CD14-positive monocyte (primary cell): ENCODE measurements around the gene SLC24A5. TPM values are rescaled to one million over a fixed set of nuclear protein-coding genes. Genes with fewer than 3 reads are reported as not detected.

ENCODE experiments used
- DNase-seq, 3 donors: peaks; one replicate each; pipeline ENCODE4 v3.0.0-alpha.2; 2011 to 2022
- H2AFZ ChIP-seq: 2 replicates; pipeline ENCODE4 v1.6.0; 2012; ENCODE audit warnings: mild to moderate bottlenecking, low read depth, low read length, inconsistent platforms; ENCODE audit not compliant: insufficient read depth, poor library complexity, severe bottlenecking
- H3K27ac ChIP-seq, 2 donors: 1 replicate in 1 of 2; 2 replicates in 1 of 2; pipeline ENCODE4 v1.5.1; 2012 to 2013; ENCODE audit warnings: low read length in 2 of 2, control low read depth in 1 of 2, inconsistent platforms in 1 of 2, low read depth in 1 of 2, mild to moderate bottlenecking in 1 of 2
- H3K27me3 ChIP-seq, 2 donors: one replicate each; pipeline versions ENCODE4 v1.6.0 to v1.6.1; 2011 to 2013; ENCODE audit warnings: low read length in 2 of 2; ENCODE audit not compliant: control insufficient read depth in 2 of 2, insufficient read depth in 2 of 2
- H3K36me3 ChIP-seq, 2 donors: replicated peaks in 1 of 2; 1 replicate in 1 of 2; 2 replicates in 1 of 2; pipeline versions ENCODE4 v1.5.1 to v1.6.1; 2012 to 2013; ENCODE audit warnings: low read length in 2 of 2, control low read depth in 1 of 2, inconsistent platforms in 1 of 2, mild to moderate bottlenecking in 1 of 2; ENCODE audit not compliant: insufficient read depth in 2 of 2, control insufficient read depth in 1 of 2
- H3K4me1 ChIP-seq, 2 donors: 1 replicate in 1 of 2; 2 replicates in 1 of 2; pipeline versions ENCODE4 v1.5.1 to v1.6.1; 2012 to 2013; ENCODE audit warnings: low read length in 2 of 2, control low read depth in 1 of 2, inconsistent platforms in 1 of 2, mild to moderate bottlenecking in 1 of 2, moderate library complexity in 1 of 2; ENCODE audit not compliant: insufficient read depth in 2 of 2, control insufficient read depth in 1 of 2
- H3K4me2 ChIP-seq: replicated peaks from 2 replicates; pipeline ENCODE3; 2012; ENCODE audit warnings: low read length, moderate library complexity, mild to moderate bottlenecking; ENCODE audit not compliant: poor library complexity, severe bottlenecking; ENCODE audit errors: extremely low read depth
- H3K4me3 ChIP-seq, 3 experiments: fragments of 200-600 bp in 1 of 3; sonication (generic) in 1 of 3; replicated peaks in 1 of 3; 1 replicate in 2 of 3; 2 replicates in 1 of 3; pipeline ENCODE4 v1.5.1; 2011 to 2013; ENCODE audit warnings: low read length in 3 of 3, mild to moderate bottlenecking in 3 of 3, control low read depth in 2 of 3, low read depth in 2 of 3, inconsistent platforms in 1 of 3, moderate library complexity in 1 of 3
- H3K79me2 ChIP-seq: 2 replicates; pipeline ENCODE4 v1.6.0; 2012; ENCODE audit warnings: mild to moderate bottlenecking, control low read depth, inconsistent platforms, low read length, moderate library complexity; ENCODE audit not compliant: insufficient read depth
- H3K9ac ChIP-seq: 2 replicates; pipeline ENCODE4 v1.6.0; 2017; ENCODE audit warnings: low read length, mild to moderate bottlenecking; ENCODE audit not compliant: insufficient read depth, poor library complexity, severe bottlenecking
- H3K9me3 ChIP-seq, 2 donors: replicated peaks in 1 of 2; 1 replicate in 1 of 2; 2 replicates in 1 of 2; pipeline versions ENCODE4 v1.5.1 to v1.6.1; 2012 to 2013; ENCODE audit warnings: low read length in 2 of 2, control low read depth in 1 of 2; ENCODE audit not compliant: control insufficient read depth in 1 of 2, insufficient read depth in 1 of 2
- H4K20me1 ChIP-seq: 2 replicates; pipeline ENCODE4 v1.6.0; 2012; ENCODE audit warnings: mild to moderate bottlenecking, low read length, control low read depth, moderate library complexity; ENCODE audit not compliant: insufficient read depth
- H3K27ac Mint-ChIP-seq, 7 donors: one replicate each; pipeline ENCODE4 v1.8.0; 2020; ENCODE audit warnings: mild to moderate bottlenecking in 7 of 7, mixed read lengths in 7 of 7, moderate library complexity in 6 of 7, inconsistent platforms in 2 of 7
- H3K27me3 Mint-ChIP-seq, 3 donors: one replicate each; pipeline ENCODE4 v1.8.0; 2021 to 2022; ENCODE audit warnings: low read depth in 3 of 3, mild to moderate bottlenecking in 3 of 3, mixed read lengths in 3 of 3, moderate library complexity in 3 of 3, inconsistent platforms in 1 of 3
- H3K36me3 Mint-ChIP-seq, 2 donors: one replicate each; pipeline ENCODE4 v1.8.0; 2020; ENCODE audit warnings: mixed read lengths in 2 of 2, inconsistent platforms in 1 of 2, mild to moderate bottlenecking in 1 of 2
- H3K4me1 Mint-ChIP-seq: one replicate; pipeline ENCODE4 v1.8.0; 2020; ENCODE audit warnings: mild to moderate bottlenecking, mixed read lengths
- H3K4me3 Mint-ChIP-seq, 2 donors: one replicate each; pipeline ENCODE4 v1.8.0; 2020; ENCODE audit warnings: mild to moderate bottlenecking in 2 of 2, mixed read lengths in 2 of 2, moderate library complexity in 1 of 2
- H3K9me3 Mint-ChIP-seq, 7 donors: one replicate each; pipeline ENCODE4 v1.8.0; 2020 to 2022; ENCODE audit warnings: mixed read lengths in 7 of 7, mild to moderate bottlenecking in 6 of 7, moderate library complexity in 6 of 7, inconsistent platforms in 2 of 7
- WGBS: methylation state at CpG from one replicate; pipeline ENCODE4 v1.1.5; 2013; ENCODE audit warnings: missing lambda C conversion rate; ENCODE audit not compliant: insufficient coverage; 5-methylcytosine and 5-hydroxymethylcytosine counted together
- intact Hi-C, 2 donors: fragments of 100-400 bp; cut with micrococcal nuclease; formaldehyde crosslinking; loops; one replicate each; pipeline versions ENCODE4 v1.15.0 to v1.15.1; 2023
- polyA plus RNA-seq, 3 donors: library from polyadenylated mRNA; depleted of rRNA in 1 of 3; unstranded in 2 of 3; stranded (reverse) in 1 of 3; fragments of 300-500 nt in 2 of 3; fragments of >200 nt in 1 of 3; fragmentation: Illumina TruSeq in 2 of 3; gene quantifications; 1 replicate in 2 of 3; 2 replicates in 1 of 3; pipeline ENCODE4 v1.2.3, GENCODE V29; 2012 to 2021
- TF ChIP-seq, protein P1 (sequence below): fragments of 200-600 bp; IDR thresholded peaks from one replicate; pipeline ENCODE4 v1.8.0; 2022; ENCODE audit warnings: antibody characterized with exemption, mild to moderate bottlenecking

The SLC24A5 gene
- polyA plus RNA-seq, 3 donors: not detected

DNA sequence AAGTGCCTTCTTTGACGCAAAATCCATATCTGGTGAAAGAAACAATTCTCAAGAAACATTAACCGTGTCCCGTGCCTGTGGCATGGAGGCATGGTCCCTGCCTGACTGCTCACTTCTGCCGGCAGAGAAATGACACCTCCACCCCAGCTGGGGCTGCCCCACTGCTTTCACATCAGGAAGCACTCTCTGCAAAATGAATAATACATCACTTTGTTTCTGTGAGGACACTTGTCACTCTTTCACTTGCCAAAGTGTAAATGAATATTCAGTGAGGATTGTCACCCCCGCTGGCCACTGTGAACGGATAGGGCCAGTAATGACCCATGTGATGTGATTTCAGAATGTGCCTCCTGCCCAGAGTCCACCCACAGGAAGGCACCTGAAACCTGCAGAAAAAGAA, 31.1 kb upstream of the SLC24A5 start:
- no peaks in the 10 kb centered on the region for H3K36me3 ChIP-seq
- H3K4me1 ChIP-seq: no peaks in the 10 kb centered on the region
- H3K4me3 Mint-ChIP-seq: no peak overlapping the region
- H3K9ac ChIP-seq: no peak overlapping the region
- H3K36me3 Mint-ChIP-seq: no peaks in the 10 kb centered on the region
- 68% methylated on average over 5 of the region's 6 CpGs for WGBS
- H3K27ac ChIP-seq: no peak overlapping the region
- TF ChIP-seq, protein P1, sequence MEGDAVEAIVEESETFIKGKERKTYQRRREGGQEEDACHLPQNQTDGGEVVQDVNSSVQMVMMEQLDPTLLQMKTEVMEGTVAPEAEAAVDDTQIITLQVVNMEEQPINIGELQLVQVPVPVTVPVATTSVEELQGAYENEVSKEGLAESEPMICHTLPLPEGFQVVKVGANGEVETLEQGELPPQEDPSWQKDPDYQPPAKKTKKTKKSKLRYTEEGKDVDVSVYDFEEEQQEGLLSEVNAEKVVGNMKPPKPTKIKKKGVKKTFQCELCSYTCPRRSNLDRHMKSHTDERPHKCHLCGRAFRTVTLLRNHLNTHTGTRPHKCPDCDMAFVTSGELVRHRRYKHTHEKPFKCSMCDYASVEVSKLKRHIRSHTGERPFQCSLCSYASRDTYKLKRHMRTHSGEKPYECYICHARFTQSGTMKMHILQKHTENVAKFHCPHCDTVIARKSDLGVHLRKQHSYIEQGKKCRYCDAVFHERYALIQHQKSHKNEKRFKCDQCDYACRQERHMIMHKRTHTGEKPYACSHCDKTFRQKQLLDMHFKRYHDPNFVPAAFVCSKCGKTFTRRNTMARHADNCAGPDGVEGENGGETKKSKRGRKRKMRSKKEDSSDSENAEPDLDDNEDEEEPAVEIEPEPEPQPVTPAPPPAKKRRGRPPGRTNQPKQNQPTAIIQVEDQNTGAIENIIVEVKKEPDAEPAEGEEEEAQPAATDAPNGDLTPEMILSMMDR: no peak
- intact Hi-C loops: no loop called here
- no peak overlapping the region for H2AFZ ChIP-seq
- DNase-seq: no peak
- no peak overlapping the region for H3K27ac Mint-ChIP-seq
- no peaks in the 10 kb centered on the region for H3K4me1 Mint-ChIP-seq
- H3K4me3 ChIP-seq: no peak overlapping the region
- H3K27me3 Mint-ChIP-seq: peaks cover 0 to 5% (median 3%) of the 10 kb centered on the region in 3 donors
- peaks cover 0 to 3% of the 10 kb centered on the region in 2 donors for H3K27me3 ChIP-seq
- H3K79me2 ChIP-seq: no peaks in the 10 kb centered on the region
- peaks cover 0 to 2% (median 0%) of the 10 kb centered on the region in 7 donors for H3K9me3 Mint-ChIP-seq
- no peak overlapping the region for H3K4me2 ChIP-seq
- no peaks in the 10 kb centered on the region for H4K20me1 ChIP-seq
- H3K9me3 ChIP-seq: no peaks in the 10 kb centered on the region

DNA sequence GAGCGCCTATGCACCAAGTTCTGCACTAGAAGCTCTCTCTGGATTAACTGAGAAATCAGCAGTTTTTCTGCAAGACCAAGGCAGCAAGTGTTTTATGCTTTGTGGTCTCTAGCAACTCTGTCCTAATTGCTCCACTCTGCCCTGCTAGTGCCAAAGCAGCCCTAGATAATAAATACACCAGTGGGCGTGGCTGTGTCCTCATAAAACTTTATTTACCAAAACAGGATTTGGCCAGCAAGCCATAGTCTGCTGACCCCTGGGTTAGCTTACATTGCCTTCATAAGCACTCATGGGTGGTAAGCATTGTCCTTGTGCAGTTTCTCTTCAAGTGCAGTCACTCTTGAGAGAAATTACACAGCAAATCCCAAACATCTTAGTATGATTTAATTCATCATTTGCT, 30.7 kb upstream of the SLC24A5 start:
- intact Hi-C loops: no loop called here
- Mint-ChIP-seq H3K36me3 (no peaks in the 10 kb centered on the region), H3K27ac (no peak overlapping the region), H3K9me3 (peaks cover 0 to 2% (median 0%) of the 10 kb centered on the region in 7 donors), H3K4me1 (no peaks in the 10 kb centered on the region), H3K27me3 (peaks cover 0 to 5% (median 3%) of the 10 kb centered on the region in 3 donors), H3K4me3 (no peak overlapping the region)
- Histone ChIP-seq H3K4me2 (no peak overlapping the region), H4K20me1 (no peaks in the 10 kb centered on the region), H3K27me3 (peaks cover 0 to 3% of the 10 kb centered on the region in 2 donors), H3K9me3 (no peaks in the 10 kb centered on the region), H3K4me1 (no peaks in the 10 kb centered on the region), H2AFZ (no peak overlapping the region), H3K79me2 (no peaks in the 10 kb centered on the region), H3K36me3 (no peaks in the 10 kb centered on the region), H3K9ac (no peak overlapping the region), H3K27ac (no peak overlapping the region), H3K4me3 (no peak overlapping the region)
- no peak for DNase-seq
- TF ChIP-seq, protein P1: no peak
- 80% methylated on average over 1 of the region's 2 CpGs for WGBS
